Erythroblast (primary cell): ENCODE data around the gene OR6K2.
"Not testable (repeated sequence)": the region's sequence is repeated elsewhere in the genome, so short reads cannot be mapped to it uniquely, and the experiment has no call there.

Source experiments
- DNase-seq, 2 experiments: peaks; one replicate each; lab custom pipeline; 2025; lab: John Stamatoyannopoulos, UW
- GATA1 ChIP-seq: IDR thresholded peaks from 2 replicates; pipeline ENCODE4 v1.6.1; 2011; ENCODE audit warnings: low read depth, mild to moderate bottlenecking, control low read depth, low read length, moderate library complexity
- POLR2A ChIP-seq: IDR thresholded peaks from 2 replicates; pipeline ENCODE4 v1.6.1; 2011; ENCODE audit warnings: mild to moderate bottlenecking, low read length

OR6K2 gene

DNA sequence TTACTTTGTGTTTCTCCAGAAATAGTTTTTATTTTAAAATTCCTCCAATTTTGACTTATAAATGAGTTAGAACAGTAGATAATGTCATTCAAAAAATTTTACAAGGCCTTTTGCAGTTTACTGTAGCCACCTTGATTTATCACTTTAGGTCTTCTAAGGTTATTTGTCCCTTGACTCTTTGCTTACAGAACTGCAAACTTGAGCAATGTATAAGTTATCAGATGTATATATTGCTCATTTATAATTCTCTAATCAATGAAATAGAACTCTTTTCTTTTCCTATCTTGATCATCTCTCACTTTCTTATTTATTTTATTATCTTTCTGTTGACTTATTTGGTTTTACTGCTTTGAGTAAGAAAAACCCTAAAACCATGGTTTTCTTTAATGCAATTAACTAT lies 8.1 kb downstream of the OR6K2 start:
- TF ChIP-seq GATA1, result no peak
- TF ChIP-seq POLR2A, result no peak
- peak; percentile 40 to 66 for DNase-seq

DNA sequence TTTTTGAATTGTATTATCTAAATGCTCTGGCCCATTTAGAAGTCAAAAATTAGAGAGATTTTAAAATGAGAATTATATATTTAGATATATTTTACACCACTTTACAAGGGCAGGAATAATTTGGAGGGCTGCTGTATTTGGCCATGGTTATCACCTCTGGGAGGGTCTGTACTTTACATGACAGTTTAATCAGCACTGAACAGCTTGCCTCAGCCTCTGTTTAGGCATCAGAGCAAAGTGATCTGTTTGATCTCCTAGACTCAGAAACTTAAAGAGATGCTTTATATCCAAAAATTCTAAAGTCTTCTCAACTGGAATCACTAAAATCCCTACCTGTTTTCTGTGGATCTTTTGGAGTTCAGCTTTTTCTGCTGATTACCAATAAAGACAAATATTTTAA lies 8.5 kb downstream of the OR6K2 start:
- TF ChIP-seq POLR2A (peak; percentile 27), GATA1 (peak; percentile 37)
- peak; percentile 91 to 94 for DNase-seq

DNA sequence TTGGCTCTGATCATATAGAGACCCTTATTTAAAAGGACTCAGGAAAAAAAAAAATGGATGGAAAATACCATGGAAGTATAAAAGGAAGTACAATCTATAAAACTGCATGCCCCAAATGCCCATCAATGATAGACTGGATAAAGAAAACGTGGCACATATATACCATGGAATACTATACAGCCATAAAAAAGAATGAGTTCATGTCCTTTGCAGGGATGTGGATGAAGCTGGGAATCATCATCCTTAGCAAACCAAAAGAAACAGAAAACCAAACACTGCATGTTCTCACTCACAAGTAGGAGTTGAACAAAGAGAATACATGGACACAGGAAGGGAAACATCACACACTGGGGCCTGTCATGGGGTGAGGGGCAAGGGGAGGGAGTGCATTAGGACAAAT lies 9.3 kb downstream of the OR6K2 start:
- not testable (repeated sequence) for DNase-seq

- TF ChIP-seq GATA1, result no peak
- TF ChIP-seq POLR2A, result no peak
- DNase-seq, result peak; percentile 27 to 58
These were observed 10.6 kb downstream of the OR6K2 start for GRCh38 chr1:158689875-158690274.

GRCh38 chr1:158689110-158689509 lies 11.3 kb downstream of the OR6K2 start:
- no peak for TF ChIP-seq GATA1
- peak; percentile 36 for TF ChIP-seq POLR2A

GRCh38 chr1:158688343-158688742 lies 12.1 kb downstream of the OR6K2 start:
- DNase-seq, result not testable (repeated sequence)

More at GRCh38 chr1:158689110-158689509, 11.3 kb downstream of the OR6K2 start:
- peak; percentile 93 to 95 for DNase-seq

DNA sequence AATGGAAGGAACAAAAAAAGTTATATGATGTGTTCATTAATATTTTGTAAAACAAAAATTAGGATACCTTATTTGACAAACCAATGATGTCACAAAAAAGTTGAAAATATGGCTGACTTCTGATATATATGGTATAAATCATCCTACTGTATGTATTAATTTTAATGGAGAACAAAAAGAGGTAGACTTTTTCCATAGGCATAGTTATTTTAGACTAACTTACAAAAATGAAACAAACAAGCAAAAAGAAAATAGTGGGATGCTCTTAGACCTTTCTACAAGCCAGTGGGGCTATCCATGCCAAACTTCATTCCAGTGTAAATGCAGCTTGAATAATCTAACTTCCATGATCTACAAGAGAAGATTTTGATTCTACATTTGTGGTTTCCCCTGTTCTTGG lies 13.4 kb downstream of the OR6K2 start:
- no peak for TF ChIP-seq GATA1
- no peak for TF ChIP-seq POLR2A

GRCh38 chr1:158686111-158687009 lies 14.1 kb downstream of the OR6K2 start, which contains the start of gene SPTA1:
Gene SPTA1, minus strand, starts transcription at chr1:158686715. Its CDS starts 198 bp downstream, at chr1:158686517.
- TF ChIP-seq GATA1 (no peak), POLR2A (peak; percentile 91)
- DNase-seq, result peak; percentile 96 to 97

More for the DNA sequence above, 13.4 kb downstream of the OR6K2 start:
- peak; percentile 45 to 70 for DNase-seq

DNA sequence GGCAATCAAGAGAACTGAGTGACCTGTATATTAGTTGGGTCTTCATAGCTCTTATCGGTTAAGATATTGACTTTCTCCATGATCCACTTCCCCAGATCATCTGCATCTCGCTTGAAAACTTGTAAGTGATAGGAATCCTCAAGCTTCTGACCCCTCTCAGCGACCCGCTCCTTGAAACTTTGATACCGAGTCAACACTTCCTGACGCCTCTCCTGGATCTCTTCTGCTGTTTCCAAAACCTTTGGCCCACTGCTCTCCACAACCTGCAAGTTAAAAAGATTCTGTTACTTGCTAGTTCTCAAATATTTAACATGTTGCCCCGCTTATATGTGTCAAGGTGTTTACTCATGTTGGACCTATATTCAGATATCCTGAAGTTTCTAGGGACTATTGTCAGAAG lies 15.4 kb downstream of the OR6K2 start:
- DNase-seq, result peak; percentile 60 to 76
- TF ChIP-seq POLR2A (no peak), GATA1 (no peak)

DNA sequence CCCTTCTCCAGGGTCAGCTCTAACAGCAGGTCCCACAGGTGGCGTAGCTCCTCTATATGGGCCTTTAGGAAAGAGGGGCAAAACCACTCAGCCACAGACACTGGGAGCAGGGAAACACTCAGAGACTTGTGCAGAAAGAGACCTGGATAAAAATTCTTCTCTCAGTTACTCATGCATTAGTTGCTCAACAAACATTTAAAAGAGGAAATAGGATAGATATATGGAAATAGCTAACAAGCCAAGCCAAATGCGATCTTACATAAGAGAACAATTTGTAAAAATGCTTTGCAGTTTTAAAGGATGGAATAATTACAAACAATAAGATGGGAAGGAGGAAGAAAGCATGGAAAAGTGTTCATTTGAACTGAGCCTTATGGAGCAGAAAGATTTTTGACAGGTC lies 18.8 kb downstream of the OR6K2 start:
- DNase-seq, result no peak
- no peak for TF ChIP-seq GATA1
- TF ChIP-seq POLR2A, result peak; percentile 23

- no peak for DNase-seq
- TF ChIP-seq POLR2A (peak; percentile 65), GATA1 (no peak)
These were observed 21.2 kb downstream of the OR6K2 start for GRCh38 chr1:158679289-158679688.

GRCh38 chr1:158675563-158676323 lies 24.7 kb downstream of the OR6K2 start:
- peak; percentile 57 for TF ChIP-seq POLR2A
- TF ChIP-seq GATA1, result no peak
- DNase-seq, result peak in 1 of 2 experiments; percentile 45

DNA sequence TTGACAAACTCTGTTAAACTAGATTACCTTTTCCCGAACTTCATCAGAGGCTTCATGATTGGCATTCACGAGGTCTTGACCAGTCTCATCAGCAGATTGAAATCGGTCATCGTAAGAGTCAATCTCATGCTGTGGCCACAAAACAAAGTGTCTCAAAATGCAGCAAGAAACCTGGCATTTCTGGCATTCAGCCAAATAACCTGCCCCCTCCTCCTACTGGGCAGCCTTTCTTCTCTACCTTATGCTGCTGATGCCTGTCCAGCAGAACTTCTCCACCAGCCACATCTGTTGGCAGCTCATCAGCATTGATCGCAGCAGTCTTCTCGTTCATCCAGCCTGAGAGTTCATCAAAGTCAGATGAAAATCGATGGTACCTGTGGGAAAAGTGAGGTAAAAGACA lies 26.1 kb downstream of the OR6K2 start:
- TF ChIP-seq POLR2A, result no peak
- TF ChIP-seq GATA1, result no peak

DNA sequence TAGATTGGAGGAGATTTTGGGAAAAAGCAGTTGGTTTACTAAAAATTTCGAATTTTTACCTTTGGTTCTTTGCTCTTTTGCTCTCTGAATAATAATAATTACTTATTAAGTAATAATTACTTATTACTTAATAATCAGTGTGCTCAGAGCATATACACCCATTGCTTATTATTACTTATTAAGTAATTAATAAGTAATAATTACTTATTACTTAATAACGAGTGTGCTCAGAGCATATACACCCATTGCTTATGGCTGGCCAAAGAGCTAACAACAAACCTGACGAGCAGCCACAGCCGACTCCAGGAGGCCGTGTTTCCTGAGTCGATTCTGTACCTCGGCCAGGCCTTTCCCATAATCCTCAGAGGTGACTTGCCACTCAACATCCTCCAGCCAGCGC lies 34.4 kb downstream of the OR6K2 start:
- no peak for DNase-seq
- TF ChIP-seq POLR2A, result no peak
- no peak for TF ChIP-seq GATA1

More for the DNA sequence above, 26.1 kb downstream of the OR6K2 start:
- peak in 1 of 2 experiments; percentile 14 for DNase-seq

GRCh38 chr1:158654571-158654970 lies 45.9 kb downstream of the OR6K2 start:
- TF ChIP-seq POLR2A (no peak), GATA1 (no peak)
- DNase-seq, result no peak
